Cardiac fibroblast (primary cell): ENCODE data around the gene RFX1.
"Not testable (repeated sequence)": the region's sequence is repeated elsewhere in the genome, so short reads cannot be mapped to it uniquely, and the experiment has no call there.

Experiments used
- DNase-seq, 2 donors: peaks; one replicate each; pipeline versions ENCODE4 v3.0.0 to v3.0.0-alpha.2; 2010; ENCODE audit warnings: low read depth in 2 of 2
- H3K4me3 ChIP-seq, 2 donors: replicated peaks in 1 of 2; 1 replicate in 1 of 2; 2 replicates in 1 of 2; pipeline ENCODE4 v1.5.1; 2011; ENCODE audit warnings: low read depth in 2 of 2, low read length in 2 of 2, mild to moderate bottlenecking in 2 of 2, moderate library complexity in 1 of 2
- CTCF ChIP-seq: IDR thresholded peaks from one replicate; pipeline ENCODE4 v1.5.1; 2011; ENCODE audit warnings: low read depth, mild to moderate bottlenecking, low read length, inconsistent platforms

Gene RFX1

GRCh38 chr19:13978351-13979243 lies 27.5 kb downstream of the RFX1 start:
- TF ChIP-seq CTCF = no peak
- DNase-seq = peak in 1 of 2 donors; percentile 58
- H3K4me3 ChIP-seq = no peak overlapping the region

GRCh38 chr19:13977803-13978202 lies 28.3 kb downstream of the RFX1 start:
- TF ChIP-seq CTCF = no peak
- DNase-seq = no peak
- no peak overlapping the region for H3K4me3 ChIP-seq

- DNase-seq = no peak
- H3K4me3 ChIP-seq = no peak overlapping the region
- no peak for TF ChIP-seq CTCF
Observed at GRCh38 chr19:13976446-13976845, 29.7 kb downstream of the RFX1 start.

GRCh38 chr19:13975870-13976269 lies 30.2 kb downstream of the RFX1 start:
- no peak for TF ChIP-seq CTCF
- no peak overlapping the region for H3K4me3 ChIP-seq
- DNase-seq = no peak

- H3K4me3 ChIP-seq = no peak overlapping the region
- no peak for TF ChIP-seq CTCF
- DNase-seq = no peak
Observed at GRCh38 chr19:13974073-13974472, 32.0 kb downstream of the RFX1 start.

- not testable (repeated sequence) for H3K4me3 ChIP-seq
Observed at GRCh38 chr19:13973479-13973878, 32.6 kb downstream of the RFX1 start.

GRCh38 chr19:13972368-13973155 lies 33.6 kb downstream of the RFX1 start:
- TF ChIP-seq CTCF = no peak
- no peak for DNase-seq
- no peak overlapping the region for H3K4me3 ChIP-seq

More at GRCh38 chr19:13973479-13973878, 32.6 kb downstream of the RFX1 start:
- DNase-seq = not testable (repeated sequence)

- DNase-seq = not testable (repeated sequence)
Observed at GRCh38 chr19:13971868-13972267, 34.3 kb downstream of the RFX1 start.

More at GRCh38 chr19:13971868-13972267, 34.3 kb downstream of the RFX1 start:
- not testable (repeated sequence) for H3K4me3 ChIP-seq
